ENCODE data around the gene ADCY3. TPM values are rescaled to one million over a fixed set of nuclear protein-coding genes. Genes with fewer than 3 reads are reported as not detected.

ADCY3 gene
- total and polyA plus RNA-seq, 9 of the 15 experiments (the other 6 are each of a cell fraction or from before 2014, with no cell fraction given) = 1.5 to 54.8 (median 26.3) TPM

DNA sequence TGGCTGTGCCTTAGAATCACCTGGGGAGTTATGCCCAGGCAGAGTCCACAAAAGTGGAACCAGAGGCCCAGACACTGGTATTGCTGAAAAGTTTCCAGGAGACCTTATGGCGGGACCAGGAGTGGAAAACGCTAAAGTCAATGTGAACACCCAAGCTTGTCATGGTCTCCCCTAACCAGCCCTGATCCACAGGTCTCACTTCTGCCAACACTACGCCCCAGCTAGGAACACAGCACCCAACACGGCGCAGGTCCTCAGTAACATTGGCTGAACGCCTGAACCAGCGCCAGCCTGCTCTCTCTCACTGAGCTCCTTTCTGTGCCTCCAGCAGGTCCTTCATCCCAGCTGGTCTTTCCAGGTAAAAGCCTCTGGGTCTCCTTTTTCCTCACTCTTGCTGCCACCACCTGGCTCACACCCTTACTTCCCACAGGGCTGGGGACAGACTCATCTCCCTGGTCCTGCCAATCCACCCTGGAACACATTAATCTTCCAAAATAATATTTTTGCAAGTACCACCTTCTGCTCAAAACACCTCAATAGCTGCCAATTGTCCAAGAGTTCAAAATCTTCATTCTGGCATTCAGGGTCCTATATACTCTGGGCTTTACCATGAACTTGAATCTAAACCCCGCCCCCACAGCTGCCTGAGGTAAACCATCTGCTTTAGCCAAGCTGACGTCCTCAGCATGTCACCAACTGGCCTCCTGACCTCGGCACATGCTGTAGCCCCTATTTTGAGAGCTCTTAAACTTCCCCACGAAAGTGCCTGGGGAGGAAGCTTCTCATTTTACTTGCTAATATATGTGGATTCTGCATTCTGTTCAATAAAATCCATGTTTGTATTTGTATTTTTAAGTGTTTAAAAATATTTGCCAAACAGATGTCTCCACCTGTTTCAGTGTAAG is 34.6 kb downstream of the ADCY3 start (continued):
- no peak for TF ChIP-seq SMC3 (conservative IDR thresholded peaks at IDR 0.05; ENCODE audit: insufficient read depth, low read depth, low read length)

DNA sequence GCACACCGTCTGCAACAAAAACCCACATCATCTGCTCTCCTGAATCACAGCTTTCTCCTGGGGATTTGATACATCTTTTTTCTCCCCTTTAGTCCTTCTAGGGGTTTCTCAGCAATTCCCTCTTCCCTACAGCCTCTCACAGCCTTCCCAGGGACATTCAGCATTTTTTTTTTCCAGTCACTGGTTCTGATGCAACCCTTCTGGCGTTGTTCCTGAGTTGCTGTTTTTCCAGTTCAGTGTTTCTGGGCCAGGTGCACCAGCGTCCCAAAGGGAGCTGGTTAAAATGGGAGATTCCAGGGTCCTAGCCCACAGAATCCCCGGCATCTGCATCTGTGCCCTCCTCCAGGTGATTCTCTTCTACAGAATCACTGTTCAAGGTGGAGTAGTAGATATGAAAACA is 36.1 kb downstream of the ADCY3 start:
- H3K4me3 ChIP-seq = no peak overlapping the region
- no peak overlapping the region for H3K4me2 ChIP-seq (ENCODE audit: insufficient read depth, low read length)
- H3K36me3 ChIP-seq (ENCODE audit: control insufficient read depth, insufficient read depth, low read length) = peaks cover 10% of the 10 kb centered on the region; the same call in 2 of the 3 replicates
- no peak for DNase-seq (ENCODE audit: extremely low read depth in 1 of 4, low spot score in 3 of 4)
- H4K20me1 ChIP-seq (replicated peaks; ENCODE audit: control insufficient read depth, insufficient read depth, low read length) = peaks cover 5% of the 10 kb centered on the region; the same call in 1 of the 2 replicates
- no peak for ATAC-seq
- 65% methylated on average over 4 of the region's 4 CpGs for WGBS (ENCODE audit: insufficient coverage, low coverage, missing lambda C conversion rate)
- no peaks in the 10 kb centered on the region for H3K9me3 ChIP-seq (replicated peaks; ENCODE audit: control insufficient read depth, insufficient read depth, low read depth, low read length)
- H3K27ac ChIP-seq (ENCODE audit: extremely low read depth, low read depth, low read length) = no peak overlapping the region
- H3K4me1 ChIP-seq (replicated peaks in 1 of 2; ENCODE audit: control insufficient read depth in 2 of 2, insufficient read depth in 2 of 2, low read length in 2 of 2) = peaks cover 3 to 8% of the 10 kb centered on the region in 2 experiments; a peak in 3 of 5 replicates
- peaks cover 3% of the 10 kb centered on the region; the same call in 1 of the 3 replicates for H3K79me2 ChIP-seq (ENCODE audit: control insufficient read depth, insufficient read depth, low read length)
- no TSS peak for BruUV-seq (replicated peaks)
- in situ Hi-C loops (cut with MboI) = no loop called here
- FAIRE-seq = no peak
- ChIA-PET CTCF (ENCODE audit: low intra/inter-chr PET ratio) (no interaction called here), POLR2A (no interaction called here)
- TF ChIP-seq RBBP5 (IDR thresholded peaks at IDR 0.05; ENCODE audit: borderline replicate concordance, insufficient read depth, low read length, poor library complexity, severe bottlenecking) (no peak), TAF1 (IDR thresholded peaks at IDR 0.05; ENCODE audit: control insufficient read depth, extremely low read depth, insufficient read depth, low read length, severe bottlenecking) (no peak)
- TF ChIP-seq, protein P1, sequence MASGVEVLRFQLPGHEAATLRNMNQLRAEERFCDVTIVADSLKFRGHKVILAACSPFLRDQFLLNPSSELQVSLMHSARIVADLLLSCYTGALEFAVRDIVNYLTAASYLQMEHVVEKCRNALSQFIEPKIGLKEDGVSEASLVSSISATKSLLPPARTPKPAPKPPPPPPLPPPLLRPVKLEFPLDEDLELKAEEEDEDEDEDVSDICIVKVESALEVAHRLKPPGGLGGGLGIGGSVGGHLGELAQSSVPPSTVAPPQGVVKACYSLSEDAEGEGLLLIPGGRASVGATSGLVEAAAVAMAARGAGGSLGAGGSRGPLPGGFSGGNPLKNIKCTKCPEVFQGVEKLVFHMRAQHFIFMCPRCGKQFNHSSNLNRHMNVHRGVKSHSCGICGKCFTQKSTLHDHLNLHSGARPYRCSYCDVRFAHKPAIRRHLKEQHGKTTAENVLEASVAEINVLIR (CRISPR knock-in tag; IDR thresholded peaks at IDR 0.05) = no peak
- H3K9ac ChIP-seq (ENCODE audit: insufficient read depth in 1 of 2, low read depth in 2 of 2, low read length in 2 of 2) = no peak overlapping the region
- intact Hi-C loops (cut with micrococcal nuclease) = no loop called here
- no peaks in the 10 kb centered on the region for H3K27me3 ChIP-seq (ENCODE audit: control insufficient read depth in 2 of 2, insufficient read depth in 2 of 2, low read length in 2 of 2)
- H2AFZ ChIP-seq (ENCODE audit: low read depth, low read length) = no peak overlapping the region
- H3K9me1 ChIP-seq (ENCODE audit: control insufficient read depth, insufficient read depth, low read length) = no peaks in the 10 kb centered on the region
